Measurements from ENCODE around the gene GNPAT. TPM values are rescaled to one million over a fixed set of nuclear protein-coding genes. Genes with fewer than 3 reads are reported as not detected.

The GNPAT gene
- total and polyA plus RNA-seq, 4 donors = 29.9 to 36.6 (median 34.8) TPM

DNA sequence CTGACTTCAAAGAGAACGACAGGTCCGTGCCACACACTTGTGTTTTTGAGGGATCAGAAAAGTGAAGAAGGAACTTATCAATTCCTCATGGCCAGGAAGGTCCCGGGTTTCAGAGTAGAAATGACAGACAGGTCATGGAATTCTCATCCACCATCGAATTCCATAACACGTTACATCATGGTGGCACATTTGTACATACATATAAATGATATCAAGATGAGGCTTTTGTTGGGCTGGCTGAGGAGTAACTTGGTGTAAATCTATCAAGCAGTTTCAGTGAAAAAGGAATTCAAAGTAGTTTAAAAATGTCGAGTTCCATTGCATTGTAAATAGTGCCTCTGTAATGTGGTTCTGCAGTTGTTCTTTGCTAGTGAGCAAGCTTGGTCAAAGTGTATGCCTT is 22.9 kb upstream of the GNPAT start:
- no peak for ATAC-seq (ENCODE audit: low FRiP score)
- no peaks in the 10 kb centered on the region for H3K27me3 ChIP-seq (ENCODE audit: control insufficient read depth in 1 of 2, insufficient read depth in 2 of 2, low read length in 1 of 2)
- no peaks in the 10 kb centered on the region for H3K36me3 ChIP-seq (ENCODE audit: control insufficient read depth in 1 of 2, insufficient read depth in 2 of 2, low read length in 1 of 2)
- 47 to 55% methylated on average over 6 of the region's 6 CpGs for WGBS, 2 donors
- H3K4me1 ChIP-seq (ENCODE audit: control insufficient read depth in 1 of 2, insufficient read depth in 2 of 2, low read length in 2 of 2) = no peaks in the 10 kb centered on the region
- no peaks in the 10 kb centered on the region for H3K9me3 ChIP-seq (ENCODE audit: control insufficient read depth, low read length)
- DNase-seq = no peak
- H3K27ac ChIP-seq (ENCODE audit: low read depth in 1 of 2, low read length in 2 of 2) = no peak overlapping the region
- intact Hi-C loops (cut with DNase I) = loop anchor here (10.0 kb wide), 2 partner anchors 293 to 303 kb away; no protein-coding TSS in a partner anchor
- H3K4me3 ChIP-seq (ENCODE audit: low read length in 2 of 2) = no peak overlapping the region

DNA sequence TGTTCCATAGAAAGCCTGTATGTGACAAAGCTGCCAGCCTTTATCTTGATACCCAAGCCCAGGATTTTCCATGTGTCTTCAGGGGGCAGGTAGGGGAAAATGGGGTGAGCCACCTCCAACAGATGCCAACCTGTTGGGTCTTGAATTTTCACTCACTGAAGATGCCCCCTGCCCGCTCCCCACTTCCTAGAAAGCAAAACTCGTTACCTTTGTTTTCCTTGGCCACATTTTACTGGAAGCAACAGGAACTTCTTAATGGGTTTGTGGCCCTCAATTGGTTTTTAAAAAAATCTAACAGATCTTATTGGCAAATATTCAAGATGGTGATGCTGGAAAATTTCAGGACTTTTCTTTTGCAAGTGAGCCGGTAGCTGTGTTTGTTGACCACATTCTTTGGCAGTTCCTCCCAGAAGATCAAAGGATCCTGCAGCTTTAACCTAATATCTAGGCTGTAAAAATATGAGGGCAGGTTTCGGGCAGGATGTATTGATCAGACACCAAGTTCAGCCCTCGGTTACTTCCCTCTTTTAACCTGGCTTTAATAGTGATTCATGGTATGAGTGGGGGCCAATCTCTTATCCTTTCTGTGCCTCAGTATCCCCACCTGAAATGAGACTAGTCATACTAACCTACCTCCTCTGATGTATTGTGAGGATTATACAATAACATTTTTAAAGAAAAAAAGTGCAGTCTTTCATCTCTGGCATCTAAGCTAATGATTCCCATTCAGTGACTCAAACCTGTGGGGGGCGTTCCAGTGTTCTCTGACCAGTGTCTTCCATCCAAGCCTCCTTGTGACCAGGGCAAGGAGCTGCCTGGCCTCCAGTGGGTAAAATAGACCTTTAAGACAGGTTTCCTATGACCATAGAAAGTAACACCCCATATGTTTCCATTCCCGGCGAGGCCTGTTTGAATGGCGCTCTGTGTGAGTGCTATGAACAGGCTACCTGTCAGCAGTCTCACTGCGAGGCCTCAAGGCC is 21.3 kb upstream of the GNPAT start:
- Histone ChIP-seq H3K4me1 (ENCODE audit: control insufficient read depth in 1 of 2, insufficient read depth in 2 of 2, low read length in 2 of 2) (no peaks in the 10 kb centered on the region), H3K27ac (ENCODE audit: low read depth in 1 of 2, low read length in 2 of 2) (no peak overlapping the region), H3K36me3 (ENCODE audit: control insufficient read depth in 1 of 2, insufficient read depth in 2 of 2, low read length in 1 of 2) (peaks cover under 1 to 3% of the 10 kb centered on the region in 2 donors), H3K4me3 (ENCODE audit: low read length in 2 of 2) (no peak overlapping the region), H3K9me3 (ENCODE audit: control insufficient read depth, low read length) (no peaks in the 10 kb centered on the region), H3K27me3 (ENCODE audit: control insufficient read depth in 1 of 2, insufficient read depth in 2 of 2, low read length in 1 of 2) (no peaks in the 10 kb centered on the region)
- ATAC-seq (ENCODE audit: low FRiP score) = no peak
- DNase-seq = no peak
- intact Hi-C loops (cut with DNase I) = loop anchor here (10.0 kb wide), 2 partner anchors 295 to 305 kb away; no protein-coding TSS in a partner anchor
- 82 to 86% methylated on average over 10 of the region's 10 CpGs for WGBS, 2 donors

DNA sequence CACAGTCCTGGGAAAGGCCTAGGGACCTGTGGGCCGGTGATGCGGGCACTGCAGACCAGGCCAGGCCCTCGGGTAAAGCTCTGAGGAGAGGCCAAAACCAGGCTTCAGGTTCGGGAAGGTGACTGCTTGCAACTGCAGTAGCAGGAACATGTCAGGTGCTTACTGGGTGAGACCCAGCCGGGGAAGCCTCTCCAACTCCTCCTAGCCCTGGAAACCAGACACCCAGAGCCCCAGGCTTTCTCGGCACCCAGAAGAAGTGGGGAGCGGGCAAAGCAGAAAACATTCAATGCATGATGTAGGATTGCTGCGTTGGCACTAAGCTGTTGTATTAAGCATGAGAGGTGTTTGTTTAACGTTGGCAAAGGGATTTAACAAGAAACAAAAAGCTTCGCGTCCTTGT is 20.2 kb upstream of the GNPAT start:
- intact Hi-C loops (cut with DNase I) = no loop called here
- no peaks in the 10 kb centered on the region for H3K9me3 ChIP-seq (ENCODE audit: control insufficient read depth, low read length)
- 83 to 84% methylated on average over 11 of the region's 11 CpGs for WGBS, 2 donors

DNA sequence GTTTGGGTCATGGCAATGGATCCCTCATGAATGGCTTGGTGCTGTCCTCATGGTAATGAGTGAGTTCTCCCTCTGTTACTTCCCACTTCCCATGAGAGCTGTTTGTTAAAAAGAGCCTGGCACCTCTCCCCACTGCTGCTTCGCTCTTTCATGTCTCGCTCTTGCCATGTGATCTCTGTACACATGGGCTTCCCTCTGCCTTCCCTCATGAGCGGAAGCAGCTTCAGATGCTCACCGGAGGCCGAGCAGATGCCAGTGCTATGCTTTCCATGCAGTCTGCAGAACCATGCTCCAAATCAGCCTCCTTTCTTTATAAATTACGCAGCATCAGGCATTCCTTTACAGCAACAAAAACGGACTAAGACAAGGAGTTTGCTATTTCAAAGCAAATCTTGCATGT is 14.9 kb upstream of the GNPAT start:
- Histone ChIP-seq H3K36me3 (ENCODE audit: control insufficient read depth in 1 of 2, insufficient read depth in 2 of 2, low read length in 1 of 2) (peaks cover 4 to 6% of the 10 kb centered on the region in 2 donors), H3K4me1 (ENCODE audit: control insufficient read depth in 1 of 2, insufficient read depth in 2 of 2, low read length in 2 of 2) (no peaks in the 10 kb centered on the region), H3K4me3 (ENCODE audit: low read length in 2 of 2) (no peak overlapping the region), H3K27me3 (ENCODE audit: control insufficient read depth in 1 of 2, insufficient read depth in 2 of 2, low read length in 1 of 2) (no peaks in the 10 kb centered on the region), H3K27ac (ENCODE audit: low read depth in 1 of 2, low read length in 2 of 2) (no peak overlapping the region), H3K9me3 (ENCODE audit: control insufficient read depth, low read length) (no peaks in the 10 kb centered on the region)
- ATAC-seq (ENCODE audit: low FRiP score) (no peak), DNase-seq (no peak)
- intact Hi-C loops (cut with DNase I) = no loop called here
- WGBS, 2 donors = 90 to 93% methylated on average over 7 of the region's 7 CpGs

More for the DNA sequence above, 20.2 kb upstream of the GNPAT start:
- peaks cover 3 to 4% of the 10 kb centered on the region in 2 donors for H3K36me3 ChIP-seq (ENCODE audit: control insufficient read depth in 1 of 2, insufficient read depth in 2 of 2, low read length in 1 of 2)
- DNase-seq (no peak), ATAC-seq (ENCODE audit: low FRiP score) (no peak)
- no peak overlapping the region for H3K27ac ChIP-seq (ENCODE audit: low read depth in 1 of 2, low read length in 2 of 2)
- no peaks in the 10 kb centered on the region for H3K27me3 ChIP-seq (ENCODE audit: control insufficient read depth in 1 of 2, insufficient read depth in 2 of 2, low read length in 1 of 2)
- no peak overlapping the region for H3K4me3 ChIP-seq (ENCODE audit: low read length in 2 of 2)
- no peaks in the 10 kb centered on the region for H3K4me1 ChIP-seq (ENCODE audit: control insufficient read depth in 1 of 2, insufficient read depth in 2 of 2, low read length in 2 of 2)

GRCh38 chr1:231231511-231231910 is 9.5 kb upstream of the GNPAT start:
- 92 to 94% methylated on average over 10 of the region's 10 CpGs for WGBS, 2 donors
- H3K4me3 ChIP-seq (ENCODE audit: low read length in 2 of 2) = no peak overlapping the region
- DNase-seq (no peak), ATAC-seq (ENCODE audit: low FRiP score) (no peak)
- no peaks in the 10 kb centered on the region for H3K9me3 ChIP-seq (ENCODE audit: control insufficient read depth, low read length)
- no peaks in the 10 kb centered on the region for H3K36me3 ChIP-seq (ENCODE audit: control insufficient read depth in 1 of 2, insufficient read depth in 2 of 2, low read length in 1 of 2)
- intact Hi-C loops (cut with DNase I) = no loop called here
- H3K27me3 ChIP-seq (ENCODE audit: control insufficient read depth in 1 of 2, insufficient read depth in 2 of 2, low read length in 1 of 2) = no peaks in the 10 kb centered on the region
- H3K27ac ChIP-seq (ENCODE audit: low read depth in 1 of 2, low read length in 2 of 2) = no peak overlapping the region
- H3K4me1 ChIP-seq (ENCODE audit: control insufficient read depth in 1 of 2, insufficient read depth in 2 of 2, low read length in 2 of 2) = no peaks in the 10 kb centered on the region

GRCh38 chr1:231232870-231233734 is 7.9 kb upstream of the GNPAT start:
- WGBS, 2 donors = 93 to 94% methylated on average over 14 of the region's 14 CpGs
- no peaks in the 10 kb centered on the region for H3K4me1 ChIP-seq (ENCODE audit: control insufficient read depth in 1 of 2, insufficient read depth in 2 of 2, low read length in 2 of 2)
- intact Hi-C loops (cut with DNase I) = no loop called here
- no peak overlapping the region for H3K4me3 ChIP-seq (ENCODE audit: low read length in 2 of 2)
- no peak overlapping the region for H3K27ac ChIP-seq (ENCODE audit: low read depth in 1 of 2, low read length in 2 of 2)
- no peaks in the 10 kb centered on the region for H3K36me3 ChIP-seq (ENCODE audit: control insufficient read depth in 1 of 2, insufficient read depth in 2 of 2, low read length in 1 of 2)
- ATAC-seq (ENCODE audit: low FRiP score) (no peak), DNase-seq (no peak)
- H3K9me3 ChIP-seq (ENCODE audit: control insufficient read depth, low read length) = no peaks in the 10 kb centered on the region
- no peaks in the 10 kb centered on the region for H3K27me3 ChIP-seq (ENCODE audit: control insufficient read depth in 1 of 2, insufficient read depth in 2 of 2, low read length in 1 of 2)

DNA sequence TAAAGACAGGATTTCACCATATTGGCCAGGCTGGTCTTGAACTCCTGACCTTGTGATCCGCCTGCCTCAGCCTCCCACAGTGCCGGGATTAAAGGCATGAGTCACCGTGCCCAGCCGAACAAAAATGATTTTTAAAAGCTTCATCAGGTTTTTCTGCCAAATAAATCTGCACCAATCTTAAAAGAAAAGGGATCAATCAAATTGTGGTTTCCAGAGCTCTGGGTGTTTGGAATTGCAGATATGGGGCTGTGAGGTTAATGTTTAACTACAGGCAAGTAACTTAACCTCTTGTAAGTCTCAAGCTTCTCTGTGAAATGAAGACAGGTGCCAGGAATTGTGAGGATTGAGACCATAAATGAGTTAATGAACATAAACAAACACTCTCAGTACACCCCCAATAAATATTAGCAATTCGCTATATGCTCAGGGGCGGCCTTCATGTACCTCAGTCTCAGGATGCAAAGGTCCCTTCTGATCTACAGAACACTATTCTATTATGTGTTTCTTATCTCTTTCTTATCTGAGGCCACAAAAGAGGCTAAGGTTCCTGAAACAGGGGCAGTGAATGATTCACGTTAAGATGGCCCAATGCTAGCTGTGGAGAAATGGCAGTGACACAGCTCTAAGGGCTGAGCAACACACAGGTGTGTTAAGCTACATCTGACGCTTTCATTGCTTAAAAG is 7.1 kb upstream of the GNPAT start:
- Histone ChIP-seq H3K4me1 (ENCODE audit: control insufficient read depth in 1 of 2, insufficient read depth in 2 of 2, low read length in 2 of 2) (no peaks in the 10 kb centered on the region), H3K27me3 (ENCODE audit: control insufficient read depth in 1 of 2, insufficient read depth in 2 of 2, low read length in 1 of 2) (no peaks in the 10 kb centered on the region), H3K4me3 (ENCODE audit: low read length in 2 of 2) (no peak overlapping the region), H3K9me3 (ENCODE audit: control insufficient read depth, low read length) (no peaks in the 10 kb centered on the region), H3K36me3 (ENCODE audit: control insufficient read depth in 1 of 2, insufficient read depth in 2 of 2, low read length in 1 of 2) (peaks cover 3 to 4% of the 10 kb centered on the region in 2 donors), H3K27ac (ENCODE audit: low read depth in 1 of 2, low read length in 2 of 2) (no peak overlapping the region)
- WGBS, 2 donors = 83 to 85% methylated on average over 8 of the region's 8 CpGs
- DNase-seq (no peak), ATAC-seq (ENCODE audit: low FRiP score) (no peak)
- intact Hi-C loops (cut with DNase I) = no loop called here

DNA sequence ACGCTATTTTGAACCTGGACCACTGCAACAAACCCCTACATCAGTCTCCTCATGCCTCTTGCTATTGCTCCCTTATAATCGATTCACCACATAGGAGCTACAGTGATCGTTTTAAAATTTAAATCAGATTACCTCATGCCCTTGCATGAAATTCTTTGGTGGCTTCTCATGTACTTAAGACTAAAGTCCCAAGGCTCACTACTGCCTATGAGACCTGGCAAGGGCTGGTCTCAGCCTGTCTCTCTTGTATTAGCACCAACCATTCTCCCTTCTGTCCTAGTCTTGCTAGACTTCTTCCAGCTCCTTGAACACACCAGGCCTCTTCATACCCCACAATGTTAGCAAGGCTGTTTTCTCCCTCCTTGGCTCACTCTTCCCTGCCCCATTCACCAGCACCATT is 6.5 kb upstream of the GNPAT start:
- no peak for ATAC-seq (ENCODE audit: low FRiP score)
- peaks cover 3 to 4% of the 10 kb centered on the region in 2 donors for H3K36me3 ChIP-seq (ENCODE audit: control insufficient read depth in 1 of 2, insufficient read depth in 2 of 2, low read length in 1 of 2)
- H3K4me3 ChIP-seq (ENCODE audit: low read length in 2 of 2) = no peak overlapping the region
- H3K27me3 ChIP-seq (ENCODE audit: control insufficient read depth in 1 of 2, insufficient read depth in 2 of 2, low read length in 1 of 2) = no peaks in the 10 kb centered on the region
- no peak for DNase-seq
- no peak overlapping the region for H3K27ac ChIP-seq (ENCODE audit: low read depth in 1 of 2, low read length in 2 of 2)
- intact Hi-C loops (cut with DNase I) = no loop called here
- H3K4me1 ChIP-seq (ENCODE audit: control insufficient read depth in 1 of 2, insufficient read depth in 2 of 2, low read length in 2 of 2) = no peaks in the 10 kb centered on the region
- 86 to 93% methylated on average over 3 of the region's 3 CpGs for WGBS, 2 donors
- H3K9me3 ChIP-seq (ENCODE audit: control insufficient read depth, low read length) = no peaks in the 10 kb centered on the region
